HK-2 (cell line): ENCODE results near the gene RHBDD2.
"Not testable (repeated sequence)": the region's sequence is repeated elsewhere in the genome, so short reads cannot be mapped to it uniquely, and the experiment has no call there.

Source experiments
- DNase-seq: peaks from one replicate; pipeline ENCODE4 v3.0.0-alpha.2; 2018; ENCODE audit not compliant: unreplicated experiment

Gene RHBDD2

GRCh38 chr7:75866489-75867389, 12.1 kb upstream of the RHBDD2 start:
- peak; percentile 44 for DNase-seq

- DNase-seq = no peak
Observed at GRCh38 chr7:75867390-75867717, 11.5 kb upstream of the RHBDD2 start.

- DNase-seq = no peak
Observed at GRCh38 chr7:75868153-75868552, 10.7 kb upstream of the RHBDD2 start.

GRCh38 chr7:75869776-75870379, 9.0 kb upstream of the RHBDD2 start:
- DNase-seq = no peak

GRCh38 chr7:75870557-75871161, 8.2 kb upstream of the RHBDD2 start:
- DNase-seq = no peak

- no peak for DNase-seq
Observed at GRCh38 chr7:75872073-75872782, 6.6 kb upstream of the RHBDD2 start.

GRCh38 chr7:75874180-75874579, 4.7 kb upstream of the RHBDD2 start:
- not testable (repeated sequence) for DNase-seq

GRCh38 chr7:75875113-75876080, 3.4 kb upstream of the RHBDD2 start:
- no peak for DNase-seq

GRCh38 chr7:75876126-75876881, 2.5 kb upstream of the RHBDD2 start:
- DNase-seq = no peak

GRCh38 chr7:75878312-75878768, 494 bp upstream of the RHBDD2 start:
- DNase-seq = no peak

GRCh38 chr7:75879771-75880184, 944 bp downstream of the RHBDD2 start:
- no peak for DNase-seq

- no peak for DNase-seq
Observed at GRCh38 chr7:75880242-75880641, 1.4 kb downstream of the RHBDD2 start.

GRCh38 chr7:75881436-75882095, 2.7 kb downstream of the RHBDD2 start:
- no peak for DNase-seq

GRCh38 chr7:75883265-75883824, 4.5 kb downstream of the RHBDD2 start:
- not testable (repeated sequence) for DNase-seq

- DNase-seq = no peak
Observed at GRCh38 chr7:75884476-75884875, 5.6 kb downstream of the RHBDD2 start.

- DNase-seq = no peak
Observed at GRCh38 chr7:75885036-75885435, 6.2 kb downstream of the RHBDD2 start.

- DNase-seq = no peak
Observed at GRCh38 chr7:75887669-75888369, 9.0 kb downstream of the RHBDD2 start.

- no peak for DNase-seq
Observed at GRCh38 chr7:75888464-75889222, 9.8 kb downstream of the RHBDD2 start.
